B cell (primary cell): ENCODE measurements around the gene ADRB2. TPM values are rescaled to one million over a fixed set of nuclear protein-coding genes. Genes with fewer than 3 reads are reported as not detected.

Source experiments
- ATAC-seq: fragments of 200-7000 bp; cut with Tn5 transposase; one replicate; pipeline ENCODE4 v1.10.0; 2021; ENCODE audit warnings: low read depth, mild to moderate bottlenecking, moderate number of reproducible peaks, moderate library complexity
- CTCF ChIA-PET: fragments of 350-600 bp; sonication (Branson Sonifier 250); formaldehyde crosslinking; loops from one replicate; lab custom pipeline; 2021; ENCODE audit warnings: antibody characterized with exemption, inconsistent platforms; lab: Charles Lee
- POLR2A ChIA-PET: fragments of 350-600 bp; sonication (Branson Sonifier 250); formaldehyde crosslinking; loops from one replicate; lab custom pipeline; 2021; ENCODE audit warnings: antibody characterized with exemption; lab: Charles Lee
- DNase-seq: peaks from one replicate; pipeline ENCODE4 v3.0.0; 2013
- H2AFZ ChIP-seq: 2 replicates; pipeline ENCODE4 v1.6.1; 2012; ENCODE audit warnings: mild to moderate bottlenecking, low read depth, low read length; ENCODE audit not compliant: insufficient read depth, poor library complexity, severe bottlenecking
- H3K27ac ChIP-seq, 2 donors: 1 replicate in 1 of 2; 2 replicates in 1 of 2; pipeline ENCODE4 v1.5.1; 2012 to 2013; ENCODE audit warnings: low read length in 2 of 2, mild to moderate bottlenecking in 2 of 2, moderate library complexity in 1 of 2
- H3K27me3 ChIP-seq, 4 experiments: fragments of 200-600 bp in 1 of 4; sonication (generic) in 1 of 4; replicated peaks in 1 of 4; 1 replicate in 2 of 4; 2 replicates in 2 of 4; pipeline versions ENCODE4 v1.6.1 to v1.7.0; 2013 to 2016; ENCODE audit warnings: low read length in 3 of 4, mild to moderate bottlenecking in 2 of 4, mixed read lengths in 1 of 4, moderate library complexity in 1 of 4; ENCODE audit not compliant: insufficient read depth in 4 of 4, control insufficient read depth in 3 of 4; ENCODE audit errors: control extremely low read depth in 1 of 4
- H3K36me3 ChIP-seq, 2 experiments: replicated peaks in 1 of 2; 1 replicate in 1 of 2; 2 replicates in 1 of 2; pipeline versions ENCODE4 v1.6.1 to v1.7.1; 2013; ENCODE audit warnings: low read length in 1 of 2; ENCODE audit not compliant: insufficient read depth in 2 of 2, control insufficient read depth in 1 of 2; ENCODE audit errors: control extremely low read depth in 1 of 2, extremely low read depth in 1 of 2
- H3K4me1 ChIP-seq, 2 donors: fragments of 200-600 bp in 1 of 2; sonication (generic) in 1 of 2; 1 replicate in 1 of 2; 2 replicates in 1 of 2; pipeline versions ENCODE4 v1.5.1 to v1.6.1; 2013 to 2017; ENCODE audit warnings: low read length in 2 of 2; ENCODE audit not compliant: control insufficient read depth in 2 of 2, insufficient read depth in 2 of 2
- H3K4me2 ChIP-seq: replicated peaks from 2 replicates; pipeline ENCODE3; 2012; ENCODE audit warnings: mild to moderate bottlenecking, low read depth, low read length; ENCODE audit not compliant: poor library complexity, severe bottlenecking
- H3K4me3 ChIP-seq, 5 experiments: fragments of 200-600 bp in 1 of 5; sonication (generic) in 1 of 5; 1 replicate in 3 of 5; 2 replicates in 2 of 5; pipeline versions ENCODE4 v1.5.1 to v1.7.0; 2011 to 2016; ENCODE audit warnings: low read length in 4 of 5, mild to moderate bottlenecking in 4 of 5, low read depth in 2 of 5, control low read depth in 1 of 5, moderate library complexity in 1 of 5; ENCODE audit not compliant: insufficient read depth in 1 of 5; ENCODE audit errors: control extremely low read depth in 1 of 5, extremely low read depth in 1 of 5
- H3K79me2 ChIP-seq: fragments of 200-600 bp; sonication (generic); one replicate; pipeline ENCODE4 v1.6.0; 2016; ENCODE audit warnings: low read length; ENCODE audit not compliant: control insufficient read depth, insufficient read depth
- H3K9ac ChIP-seq: fragments of 200-600 bp; sonication (generic); 2 replicates; pipeline ENCODE4 v1.6.1; 2017; ENCODE audit warnings: mild to moderate bottlenecking, low read length, moderate library complexity
- H3K9me3 ChIP-seq, 3 donors: one replicate each; pipeline versions ENCODE4 v1.6.1 to v1.7.1; 2013; ENCODE audit warnings: low read length in 2 of 3; ENCODE audit not compliant: control insufficient read depth in 2 of 3, insufficient read depth in 1 of 3; ENCODE audit errors: control extremely low read depth in 1 of 3
- H4K20me1 ChIP-seq: 2 replicates; pipeline ENCODE4 v1.6.0; 2012; ENCODE audit warnings: mild to moderate bottlenecking, low read length; ENCODE audit not compliant: insufficient read depth, control insufficient read depth, poor library complexity, severe bottlenecking
- H3K27ac Mint-ChIP-seq: one replicate; pipeline ENCODE4 v1.8.0; 2021; ENCODE audit warnings: mixed read lengths
- H3K27me3 Mint-ChIP-seq: one replicate; pipeline ENCODE4 v1.8.0; 2021; ENCODE audit warnings: mixed read lengths
- H3K4me1 Mint-ChIP-seq: one replicate; pipeline ENCODE4 v1.8.0; 2021; ENCODE audit warnings: mixed read lengths
- H3K4me3 Mint-ChIP-seq: one replicate; pipeline ENCODE4 v1.8.0; 2021; ENCODE audit warnings: mixed read lengths
- H3K9me3 Mint-ChIP-seq: one replicate; pipeline ENCODE4 v1.8.0; 2022; ENCODE audit warnings: mixed read lengths; ENCODE audit not compliant: insufficient read depth
- CTCF ChIP-seq: fragments of 200-600 bp; IDR thresholded peaks from one replicate; pipeline ENCODE4 v1.8.0; 2022; ENCODE audit warnings: antibody characterized with exemption, mild to moderate bottlenecking
- EZH2 ChIP-seq: IDR thresholded peaks from 2 replicates; pipeline ENCODE4 v1.6.1; 2012; ENCODE audit warnings: borderline replicate concordance, low read depth, mild to moderate bottlenecking, moderate library complexity, low read length; ENCODE audit not compliant: insufficient read depth, poor library complexity, severe bottlenecking
- WGBS: methylation state at CpG from one replicate; pipeline ENCODE4 v1.1.5; 2013; ENCODE audit warnings: missing lambda C conversion rate; ENCODE audit not compliant: insufficient coverage; 5-methylcytosine and 5-hydroxymethylcytosine counted together
- intact Hi-C: fragments of 100-400 bp; cut with micrococcal nuclease; formaldehyde crosslinking; loops from one replicate; pipeline ENCODE4 v1.10.0; 2022
- polyA plus RNA-seq: library from polyadenylated mRNA; depleted of rRNA; stranded (reverse); fragments of >200 nt; gene quantifications from 2 replicates; pipeline ENCODE4 v1.2.3, GENCODE V29; 2012
- total RNA-seq, 2 donors: library from RNA; stranded (reverse); fragments of 120-200 nt in 1 of 2; gene quantifications; 1 replicate in 1 of 2; 2 replicates in 1 of 2; pipeline versions ENCODE4 v1.2.3 to v1.2.4, GENCODE V29; 2013 to 2022

ADRB2 gene
- total and polyA plus RNA-seq, 2 donors (not counting 1 experiment from before 2014, with no cell fraction given): 6.0 to 12.4 TPM

- TF ChIP-seq EZH2: no peak
- no peak for TF ChIP-seq CTCF
- POLR2A ChIA-PET: no interaction called here
Observed at GRCh38 chr5:148780711-148781110, 45.7 kb upstream of the ADRB2 start.

GRCh38 chr5:148781766-148782165 lies 44.6 kb upstream of the ADRB2 start:
- no peak overlapping the region for H3K27ac Mint-ChIP-seq
- Histone ChIP-seq H3K27ac (no peak overlapping the region), H2AFZ (no peak overlapping the region), H3K79me2 (no peaks in the 10 kb centered on the region), H3K9ac (no peak overlapping the region), H3K4me2 (no peak overlapping the region), H3K27me3 (no peaks in the 10 kb centered on the region), H3K4me1 (no peaks in the 10 kb centered on the region), H3K9me3 (no peaks in the 10 kb centered on the region), H3K4me3 (no peak overlapping the region), H3K36me3 (no peaks in the 10 kb centered on the region), H4K20me1 (no peaks in the 10 kb centered on the region)
- no peak overlapping the region for H3K4me3 Mint-ChIP-seq
- DNase-seq (no peak), ATAC-seq (no peak)
- H3K9me3 Mint-ChIP-seq: no peaks in the 10 kb centered on the region
- ChIA-PET POLR2A (no interaction called here), CTCF (interaction anchor here (1.0 to 1.1 kb wide), 2 partner anchors 51 to 176 kb away, joined by 3 read pairs; no protein-coding TSS in a partner anchor)
- H3K27me3 Mint-ChIP-seq: peaks cover 5% of the 10 kb centered on the region
- no peaks in the 10 kb centered on the region for H3K4me1 Mint-ChIP-seq
- 24% methylated on average over 2 of the region's 2 CpGs for WGBS
- TF ChIP-seq CTCF: no peak
- TF ChIP-seq EZH2: no peak
- intact Hi-C loops: no loop called here

More at GRCh38 chr5:148780711-148781110, 45.7 kb upstream of the ADRB2 start:
- intact Hi-C loops: no loop called here
- Histone ChIP-seq H3K36me3 (no peaks in the 10 kb centered on the region), H3K9me3 (no peaks in the 10 kb centered on the region), H3K4me2 (no peak overlapping the region), H3K27me3 (no peaks in the 10 kb centered on the region), H3K4me3 (no peak overlapping the region), H4K20me1 (no peaks in the 10 kb centered on the region), H3K79me2 (no peaks in the 10 kb centered on the region), H3K9ac (no peak overlapping the region), H3K27ac (no peak overlapping the region), H2AFZ (no peak overlapping the region), H3K4me1 (no peaks in the 10 kb centered on the region)
- 91% methylated on average over 4 of the region's 5 CpGs for WGBS
- ATAC-seq (no peak), DNase-seq (no peak)
- no peaks in the 10 kb centered on the region for H3K9me3 Mint-ChIP-seq
- no peaks in the 10 kb centered on the region for H3K4me1 Mint-ChIP-seq
- no peak overlapping the region for H3K4me3 Mint-ChIP-seq
- H3K27ac Mint-ChIP-seq: no peak overlapping the region
- CTCF ChIA-PET: interaction anchor here (0.5 to 1.5 kb wide), 8 partner anchors 10 to 1055 kb away, joined by 3 to 5 read pairs (median 4); no protein-coding TSS in a partner anchor
- peaks cover 5% of the 10 kb centered on the region for H3K27me3 Mint-ChIP-seq
